ENCODE results near the gene KCNQ1. TPM values are rescaled to one million over a fixed set of nuclear protein-coding genes. Genes with fewer than 3 reads are reported as not detected.

KCNQ1 gene
- total and polyA plus RNA-seq, 2 experiments from 2014 or later = 0.45 to 0.87 TPM

- no peak for DNase-seq (ENCODE audit: low spot score)
- H3K36me3 Mint-ChIP-seq (ENCODE audit: low read depth) = no peaks in the 10 kb centered on the region
- TF ChIP-seq STAT1 (IDR thresholded peaks at IDR 0.05; ENCODE audit: unreplicated experiment) (no peak), JUNB (IDR thresholded peaks at IDR 0.05; ENCODE audit: unreplicated experiment) (no peak), EZH2phosphoT487 (IDR thresholded peaks at IDR 0.05; ENCODE audit: unreplicated experiment) (no peak), NANOG (IDR thresholded peaks at IDR 0.05; ENCODE audit: borderline replicate concordance) (no peak), CTCF (conservative IDR thresholded peaks at IDR 0.05; ENCODE audit: low read depth in 2 of 2) (no peak), ETS1 (IDR thresholded peaks at IDR 0.05) (no peak), ZNF114 (CRISPR knock-in tag; IDR thresholded peaks at IDR 0.05) (no peak), ZNF331 (CRISPR knock-in tag; IDR thresholded peaks at IDR 0.05; ENCODE audit: low read depth) (no peak), POLR2AphosphoS5 (IDR thresholded peaks at IDR 0.05; ENCODE audit: low read depth) (no peak), EZH2 (IDR thresholded peaks at IDR 0.05; ENCODE audit: low read depth, unreplicated experiment) (no peak)
- TF ChIP-seq, protein P1, sequence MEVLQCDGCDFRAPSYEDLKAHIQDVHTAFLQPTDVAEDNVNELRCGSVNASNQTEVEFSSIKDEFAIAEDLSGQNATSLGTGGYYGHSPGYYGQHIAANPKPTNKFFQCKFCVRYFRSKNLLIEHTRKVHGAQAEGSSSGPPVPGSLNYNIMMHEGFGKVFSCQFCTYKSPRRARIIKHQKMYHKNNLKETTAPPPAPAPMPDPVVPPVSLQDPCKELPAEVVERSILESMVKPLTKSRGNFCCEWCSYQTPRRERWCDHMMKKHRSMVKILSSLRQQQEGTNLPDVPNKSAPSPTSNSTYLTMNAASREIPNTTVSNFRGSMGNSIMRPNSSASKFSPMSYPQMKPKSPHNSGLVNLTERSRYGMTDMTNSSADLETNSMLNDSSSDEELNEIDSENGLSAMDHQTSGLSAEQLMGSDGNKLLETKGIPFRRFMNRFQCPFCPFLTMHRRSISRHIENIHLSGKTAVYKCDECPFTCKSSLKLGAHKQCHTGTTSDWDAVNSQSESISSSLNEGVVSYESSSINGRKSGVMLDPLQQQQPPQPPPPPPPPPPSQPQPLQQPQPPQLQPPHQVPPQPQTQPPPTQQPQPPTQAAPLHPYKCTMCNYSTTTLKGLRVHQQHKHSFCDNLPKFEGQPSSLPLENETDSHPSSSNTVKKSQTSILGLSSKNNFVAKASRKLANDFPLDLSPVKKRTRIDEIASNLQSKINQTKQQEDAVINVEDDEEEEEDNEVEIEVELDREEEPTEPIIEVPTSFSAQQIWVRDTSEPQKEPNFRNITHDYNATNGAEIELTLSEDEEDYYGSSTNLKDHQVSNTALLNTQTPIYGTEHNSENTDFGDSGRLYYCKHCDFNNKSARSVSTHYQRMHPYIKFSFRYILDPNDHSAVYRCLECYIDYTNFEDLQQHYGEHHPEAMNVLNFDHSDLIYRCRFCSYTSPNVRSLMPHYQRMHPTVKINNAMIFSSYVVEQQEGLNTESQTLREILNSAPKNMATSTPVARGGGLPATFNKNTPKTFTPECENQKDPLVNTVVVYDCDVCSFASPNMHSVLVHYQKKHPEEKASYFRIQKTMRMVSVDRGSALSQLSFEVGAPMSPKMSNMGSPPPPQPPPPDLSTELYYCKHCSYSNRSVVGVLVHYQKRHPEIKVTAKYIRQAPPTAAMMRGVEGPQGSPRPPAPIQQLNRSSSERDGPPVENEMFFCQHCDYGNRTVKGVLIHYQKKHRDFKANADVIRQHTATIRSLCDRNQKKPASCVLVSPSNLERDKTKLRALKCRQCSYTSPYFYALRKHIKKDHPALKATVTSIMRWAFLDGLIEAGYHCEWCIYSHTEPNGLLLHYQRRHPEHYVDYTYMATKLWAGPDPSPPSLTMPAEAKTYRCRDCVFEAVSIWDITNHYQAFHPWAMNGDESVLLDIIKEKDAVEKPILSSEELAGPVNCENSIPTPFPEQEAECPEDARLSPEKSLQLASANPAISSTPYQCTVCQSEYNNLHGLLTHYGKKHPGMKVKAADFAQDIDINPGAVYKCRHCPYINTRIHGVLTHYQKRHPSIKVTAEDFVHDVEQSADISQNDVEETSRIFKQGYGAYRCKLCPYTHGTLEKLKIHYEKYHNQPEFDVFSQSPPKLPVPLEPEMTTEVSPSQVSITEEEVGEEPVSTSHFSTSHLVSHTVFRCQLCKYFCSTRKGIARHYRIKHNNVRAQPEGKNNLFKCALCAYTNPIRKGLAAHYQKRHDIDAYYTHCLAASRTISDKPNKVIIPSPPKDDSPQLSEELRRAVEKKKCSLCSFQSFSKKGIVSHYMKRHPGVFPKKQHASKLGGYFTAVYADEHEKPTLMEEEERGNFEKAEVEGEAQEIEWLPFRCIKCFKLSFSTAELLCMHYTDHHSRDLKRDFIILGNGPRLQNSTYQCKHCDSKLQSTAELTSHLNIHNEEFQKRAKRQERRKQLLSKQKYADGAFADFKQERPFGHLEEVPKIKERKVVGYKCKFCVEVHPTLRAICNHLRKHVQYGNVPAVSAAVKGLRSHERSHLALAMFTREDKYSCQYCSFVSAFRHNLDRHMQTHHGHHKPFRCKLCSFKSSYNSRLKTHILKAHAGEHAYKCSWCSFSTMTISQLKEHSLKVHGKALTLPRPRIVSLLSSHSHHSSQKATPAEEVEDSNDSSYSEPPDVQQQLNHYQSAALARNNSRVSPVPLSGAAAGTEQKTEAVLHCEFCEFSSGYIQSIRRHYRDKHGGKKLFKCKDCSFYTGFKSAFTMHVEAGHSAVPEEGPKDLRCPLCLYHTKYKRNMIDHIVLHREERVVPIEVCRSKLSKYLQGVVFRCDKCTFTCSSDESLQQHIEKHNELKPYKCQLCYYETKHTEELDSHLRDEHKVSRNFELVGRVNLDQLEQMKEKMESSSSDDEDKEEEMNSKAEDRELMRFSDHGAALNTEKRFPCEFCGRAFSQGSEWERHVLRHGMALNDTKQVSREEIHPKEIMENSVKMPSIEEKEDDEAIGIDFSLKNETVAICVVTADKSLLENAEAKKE (CRISPR knock-in tag; IDR thresholded peaks at IDR 0.05) = no peak
- H3K27ac Mint-ChIP-seq = no peak overlapping the region
- no peaks in the 10 kb centered on the region for H3K9me3 Mint-ChIP-seq
- Histone ChIP-seq H3K9me2 (ENCODE audit: insufficient read depth) (no peaks in the 10 kb centered on the region), H3K4me2 (no peak overlapping the region), H3K36me3 (ENCODE audit: insufficient read depth) (no peaks in the 10 kb centered on the region), H3K4me1 (ENCODE audit: insufficient read depth) (no peaks in the 10 kb centered on the region), H3K79me2 (replicated peaks; ENCODE audit: insufficient read depth) (no peaks in the 10 kb centered on the region), H3K4me3 (no peak overlapping the region), H3F3A (replicated peaks; ENCODE audit: low read depth) (no peaks in the 10 kb centered on the region), H2AFZ (no peak overlapping the region), H3K27ac (ENCODE audit: low read depth) (no peak overlapping the region), H4K20me1 (replicated peaks; ENCODE audit: insufficient read depth) (no peaks in the 10 kb centered on the region), H3K27me3 (ENCODE audit: insufficient read depth) (peaks cover 3% of the 10 kb centered on the region)
- peaks cover 4% of the 10 kb centered on the region; the same call in 2 of the 3 replicates for H3K4me1 Mint-ChIP-seq
- peaks cover 46% of the 10 kb centered on the region for H3K27me3 Mint-ChIP-seq (ENCODE audit: insufficient read depth, low read depth, poor library complexity)
- no peak overlapping the region for H3K4me3 Mint-ChIP-seq
- ATAC-seq = no peak
Observed at GRCh38 chr11:2577991-2578928, 133.5 kb downstream of the KCNQ1 start.

Data from GM23338 (cell line).